KMS-11 (cell line): ENCODE data around the gene RBM27.
A peak's percentile ranks its signal among the peaks of the same experiment; 100 is the strongest.

ENCODE experiments used
- H2AFZ ChIP-seq: fragments of 200-600 bp; sonication (generic); 2 replicates; pipeline ENCODE4 v1.6.1; 2016; ENCODE audit warnings: antibody characterized with exemption, mixed run types, low read depth
- H3K27ac ChIP-seq: fragments of 200-600 bp; sonication (generic); 2 replicates; pipeline ENCODE4 v1.6.1; 2016; ENCODE audit warnings: mild to moderate bottlenecking, mixed run types
- H3K27me3 ChIP-seq: fragments of 200-600 bp; sonication (generic); 2 replicates; pipeline ENCODE4 v1.6.1; 2017; ENCODE audit warnings: mild to moderate bottlenecking, low read depth, mixed run types, moderate library complexity; ENCODE audit not compliant: insufficient read depth
- H3K36me3 ChIP-seq: fragments of 200-600 bp; sonication (generic); 2 replicates; pipeline ENCODE4 v1.6.1; 2017; ENCODE audit warnings: mild to moderate bottlenecking, mixed run types; ENCODE audit not compliant: insufficient read depth
- H3K4me1 ChIP-seq: fragments of 200-600 bp; sonication (generic); 2 replicates; pipeline ENCODE4 v1.6.1; 2016; ENCODE audit warnings: mild to moderate bottlenecking, low read depth, mixed run types; ENCODE audit not compliant: poor library complexity, severe bottlenecking
- H3K4me2 ChIP-seq: fragments of 200-600 bp; sonication (generic); 2 replicates; pipeline ENCODE4 v1.7.0; 2016; ENCODE audit warnings: mild to moderate bottlenecking, mixed run types
- H3K4me3 ChIP-seq: fragments of 200-600 bp; sonication (generic); IDR thresholded peaks from 2 replicates; pipeline ENCODE4 v1.6.1; 2017; ENCODE audit warnings: low read depth, low read length, mixed read lengths; ENCODE audit not compliant: insufficient read depth
- H3K79me2 ChIP-seq: fragments of 200-600 bp; sonication (generic); 2 replicates; pipeline ENCODE4 v1.6.1; 2016; ENCODE audit warnings: low read depth, mixed run types; ENCODE audit not compliant: insufficient read depth
- H3K9ac ChIP-seq: fragments of 200-600 bp; sonication (generic); 2 replicates; pipeline ENCODE4 v1.6.1; 2016; ENCODE audit warnings: mild to moderate bottlenecking, mixed run types
- H4K20me1 ChIP-seq: fragments of 200-600 bp; sonication (generic); 2 replicates; pipeline ENCODE4 v1.6.1; 2016; ENCODE audit warnings: mild to moderate bottlenecking, mixed run types; ENCODE audit not compliant: insufficient read depth
- CTCF ChIP-seq: fragments of 200-600 bp; sonication (generic); conservative IDR thresholded peaks from 2 replicates; pipeline ENCODE4 v1.6.1; 2017; ENCODE audit warnings: low read depth, mild to moderate bottlenecking, antibody characterized with exemption, low read length, moderate library complexity, mixed read lengths

Gene RBM27

DNA sequence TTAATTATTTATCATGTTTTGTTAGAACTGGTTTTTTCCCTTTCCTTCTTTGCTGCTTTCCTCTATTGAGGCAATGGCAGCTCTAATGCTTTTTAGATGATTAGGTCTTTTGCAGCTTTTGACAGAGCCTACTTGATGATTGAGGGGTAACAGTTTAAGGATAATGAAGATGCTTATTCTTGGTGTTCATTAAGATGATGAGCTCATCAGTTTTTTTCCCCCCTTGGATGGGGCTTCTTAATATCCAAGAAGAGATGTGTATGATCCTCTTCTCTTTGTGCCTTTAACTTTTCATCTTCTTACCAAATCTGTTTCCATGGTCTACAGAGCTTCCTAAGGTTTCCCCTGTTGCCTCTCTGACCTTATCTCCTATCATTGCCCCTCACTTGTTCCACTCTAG is 15.8 kb downstream of the RBM27 start:
- Histone ChIP-seq H3K9ac (no peak overlapping the region), H2AFZ (no peak overlapping the region), H3K4me3 (no peak overlapping the region), H3K4me2 (no peak overlapping the region), H3K36me3 (no peaks in the 10 kb centered on the region), H4K20me1 (peaks cover 23% of the 10 kb centered on the region), H3K4me1 (peaks cover 31% of the 10 kb centered on the region), H3K27me3 (no peaks in the 10 kb centered on the region), H3K79me2 (peaks cover 49% of the 10 kb centered on the region), H3K27ac (no peak overlapping the region)
- TF ChIP-seq CTCF = no peak

GRCh38 chr5:146221234-146221633 is 17.8 kb downstream of the RBM27 start:
- Histone ChIP-seq H3K27me3 (no peaks in the 10 kb centered on the region), H3K27ac (no peak overlapping the region; the same call in 1 of the 2 replicates), H2AFZ (no peak overlapping the region), H3K4me1 (peaks cover 18% of the 10 kb centered on the region), H3K4me2 (0 out of 2 replicates have a peak overlapping the region, but pooled peaks have one; percentile 16), H3K79me2 (peaks cover 30% of the 10 kb centered on the region; the same call in 1 of the 2 replicates), H3K36me3 (no peaks in the 10 kb centered on the region), H4K20me1 (peaks cover 14% of the 10 kb centered on the region), H3K9ac (no peak overlapping the region), H3K4me3 (no peak overlapping the region)
- no peak for TF ChIP-seq CTCF

- H3K9ac ChIP-seq = no peak overlapping the region
- peaks cover 23% of the 10 kb centered on the region; the same call in 1 of the 2 replicates for H3K79me2 ChIP-seq
- H2AFZ ChIP-seq = no peak overlapping the region
- no peaks in the 10 kb centered on the region for H3K36me3 ChIP-seq
- H3K4me2 ChIP-seq = no peak overlapping the region
- peaks cover 18% of the 10 kb centered on the region for H3K4me1 ChIP-seq
- no peaks in the 10 kb centered on the region for H3K27me3 ChIP-seq
- no peak for TF ChIP-seq CTCF
- no peak overlapping the region for H3K27ac ChIP-seq
- no peak overlapping the region for H3K4me3 ChIP-seq
- peaks cover 10% of the 10 kb centered on the region for H4K20me1 ChIP-seq
These were observed 18.6 kb downstream of the RBM27 start for GRCh38 chr5:146222005-146222404.

DNA sequence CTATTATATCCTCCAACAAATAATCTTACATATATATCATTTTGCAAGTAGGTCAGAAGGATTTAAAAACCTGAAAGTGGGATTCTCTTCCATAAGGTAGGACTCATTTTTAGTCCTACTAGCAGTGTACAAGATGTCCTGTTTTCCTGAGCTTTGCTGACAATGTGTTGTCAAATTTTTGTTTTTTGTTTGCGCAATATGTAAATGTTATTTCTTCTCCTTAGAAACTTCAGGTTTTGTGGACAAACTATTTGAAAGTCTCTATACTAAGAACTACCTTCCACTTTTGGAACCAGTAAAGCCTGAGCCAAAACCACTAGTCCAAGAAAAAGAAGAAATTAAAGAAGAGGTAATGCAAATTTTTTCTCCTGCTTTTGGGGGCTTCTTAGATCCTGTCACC is 19.8 kb downstream of the RBM27 start:
- Histone ChIP-seq H3K27ac (no peak overlapping the region), H3K79me2 (peaks cover 11% of the 10 kb centered on the region; the same call in 1 of the 2 replicates), H3K4me2 (no peak overlapping the region), H3K4me3 (no peak overlapping the region), H4K20me1 (no peaks in the 10 kb centered on the region), H2AFZ (no peak overlapping the region), H3K9ac (no peak overlapping the region), H3K27me3 (no peaks in the 10 kb centered on the region), H3K4me1 (peaks cover 18% of the 10 kb centered on the region), H3K36me3 (no peaks in the 10 kb centered on the region)
- TF ChIP-seq CTCF = no peak
